Smooth muscle cell of the umbilical artery (primary cell): ENCODE measurements around the gene PRR23B. TPM values are rescaled to one million over a fixed set of nuclear protein-coding genes. Genes with fewer than 3 reads are reported as not detected.

Experiments used
- total RNA-seq: library from RNA; depleted of rRNA; stranded (reverse); fragments of >200 nt; gene quantifications from 2 replicates; pipeline ENCODE4 v1.2.3, GENCODE V29; 2014

Gene PRR23B
- total RNA-seq, result not detected in 2 replicates

DNA sequence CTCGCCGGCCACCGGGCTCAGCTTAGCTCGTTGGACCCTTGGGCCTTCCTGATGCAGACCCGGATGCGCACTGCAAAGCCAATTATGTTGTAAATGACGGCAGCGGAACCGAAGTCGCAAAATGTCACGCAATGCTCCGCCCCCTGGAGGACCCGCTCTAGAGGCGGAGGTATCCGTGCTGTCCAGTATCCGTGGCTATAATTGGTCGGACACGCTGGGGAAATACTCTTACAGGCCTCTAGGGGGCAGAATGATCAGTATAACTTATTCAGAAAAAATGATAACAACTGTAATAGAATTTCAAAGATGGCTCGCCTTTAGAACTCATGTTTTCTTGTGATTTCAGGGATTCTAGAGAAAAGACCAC, at the start of gene PRR23B:
Gene PRR23B, minus strand, starts transcription at position 59 of the 367 bp plus-strand sequence. CDS start 265 bp downstream, outside the sequence.

DNA sequence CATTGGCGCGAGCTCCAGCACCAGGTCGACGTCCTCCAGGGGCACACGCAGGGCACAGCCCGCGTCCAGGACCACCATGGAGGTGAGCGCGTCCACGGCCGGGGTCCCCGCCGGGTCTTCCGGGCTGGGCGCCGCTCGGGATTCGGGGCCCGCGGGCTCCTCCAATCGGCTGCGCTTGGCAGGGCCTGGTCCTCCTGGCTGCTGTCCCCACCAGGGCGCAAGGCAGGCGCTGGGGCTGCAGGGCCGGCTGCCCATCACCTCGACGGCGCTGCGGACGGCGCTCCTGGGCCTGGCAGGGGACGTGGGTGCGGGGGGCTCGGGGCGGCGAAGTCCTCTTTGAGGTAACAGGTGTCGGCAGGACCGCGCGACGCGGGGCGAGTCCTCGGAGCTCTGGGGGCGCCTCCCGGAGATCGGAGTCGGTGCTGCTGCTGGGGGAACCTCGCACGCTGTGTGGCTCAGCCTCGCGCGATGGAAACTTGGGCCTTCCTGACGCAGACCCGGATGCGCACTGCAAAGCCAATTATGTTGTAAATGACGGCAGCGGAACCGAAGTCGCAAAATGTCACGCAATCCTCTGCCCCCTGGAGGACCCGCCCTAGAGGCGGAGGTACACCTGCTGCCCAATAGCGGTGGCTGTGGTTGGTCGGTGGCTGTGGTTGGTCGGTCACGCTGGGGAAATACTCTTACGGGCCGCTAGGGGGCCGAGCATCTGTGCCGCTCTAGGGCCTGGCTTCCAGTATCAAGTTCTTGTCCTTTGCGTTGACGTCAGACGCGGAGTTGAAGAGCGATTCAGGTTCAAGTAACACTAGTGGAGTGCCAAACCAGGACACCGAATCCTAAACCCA, 23.9 kb upstream of the PRR23B start, which contains the start of gene PRR23C:
Gene PRR23C, minus strand, starts transcription at position 527 of the 845 bp plus-strand sequence. Its CDS starts 272 bp downstream, at position 255.

DNA sequence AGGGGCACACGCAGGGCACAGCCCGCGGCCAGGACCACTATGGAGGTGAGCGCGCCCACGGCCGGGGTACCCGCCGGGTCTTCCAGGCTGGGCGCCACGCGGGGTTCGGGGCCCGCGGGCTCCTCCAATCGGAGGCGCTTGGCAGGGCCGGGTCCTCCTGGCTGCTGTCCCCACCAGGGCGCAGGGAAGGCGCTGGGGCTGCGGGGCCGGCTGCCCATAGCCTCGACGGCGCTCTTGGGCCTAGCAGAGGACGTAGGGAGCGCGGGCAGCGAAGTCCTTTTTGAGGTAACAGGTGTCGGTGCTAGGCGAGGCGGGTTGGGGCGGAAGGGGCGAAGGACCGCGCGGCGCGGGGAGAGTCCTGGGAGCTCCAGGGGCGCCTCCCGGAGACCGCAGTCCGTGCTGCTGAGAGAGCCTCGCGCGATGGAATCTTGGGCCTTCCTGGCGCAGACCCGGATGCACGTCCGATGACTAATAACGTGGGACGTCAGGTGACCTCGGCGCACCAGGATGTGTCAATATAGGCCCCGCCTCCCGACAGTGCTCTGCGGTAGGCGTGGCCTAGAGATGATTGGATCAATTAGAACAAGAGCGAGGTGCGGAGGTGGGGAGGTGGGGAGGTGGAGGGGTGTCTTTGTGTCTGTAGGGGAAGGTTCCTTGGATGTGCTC, 14.5 kb downstream of the PRR23B start, which contains the start of gene PRR23A:
Gene PRR23A, minus strand, starts transcription at position 218 of the 666 bp plus-strand sequence. Its CDS starts 0 bp downstream, at position 218.

Other genes with a start within 250 kb of the PRR23B start
- gene PIK3CB, start 186.0 kb downstream of the PRR23B start, total RNA-seq, result 10.1 and 17.6 TPM in 2 replicates
- gene FOXL2, start 73.8 kb downstream of the PRR23B start, total RNA-seq, result under 0.01 TPM in 1 of 2 replicates, not detected in the other
- not detected in 2 replicates for gene FOXL2NB, start 73.7 kb downstream of the PRR23B start, total RNA-seq
- gene PRR23A, start 14.7 kb downstream of the PRR23B start, total RNA-seq, result not detected in 2 replicates
- not detected in 2 replicates for gene PRR23C, start 24.0 kb upstream of the PRR23B start, total RNA-seq